ENCODE data around the gene CRYBA2.

DNA sequence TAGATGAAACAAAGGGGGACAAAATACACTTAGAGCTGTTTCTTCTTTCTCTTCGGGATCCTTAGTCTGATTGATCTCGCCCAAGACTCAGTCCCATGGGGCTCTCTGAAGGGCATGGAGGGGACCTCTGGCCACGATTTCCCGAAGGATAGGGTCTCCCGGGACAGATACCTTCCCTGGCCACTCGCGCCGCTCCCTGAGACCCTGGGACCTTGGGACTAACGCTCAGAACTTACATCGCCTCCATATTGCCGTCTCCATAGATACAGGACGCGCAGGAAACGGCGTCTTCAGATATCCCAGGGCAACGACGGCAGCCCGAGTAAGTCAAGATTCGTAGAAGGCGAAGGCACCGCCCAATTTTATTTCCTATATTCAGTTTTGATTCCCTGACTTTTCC lies 48.0 kb upstream of the CRYBA2 start, which contains the start of gene CFAP65:
- TF ChIP-seq, protein P1, sequence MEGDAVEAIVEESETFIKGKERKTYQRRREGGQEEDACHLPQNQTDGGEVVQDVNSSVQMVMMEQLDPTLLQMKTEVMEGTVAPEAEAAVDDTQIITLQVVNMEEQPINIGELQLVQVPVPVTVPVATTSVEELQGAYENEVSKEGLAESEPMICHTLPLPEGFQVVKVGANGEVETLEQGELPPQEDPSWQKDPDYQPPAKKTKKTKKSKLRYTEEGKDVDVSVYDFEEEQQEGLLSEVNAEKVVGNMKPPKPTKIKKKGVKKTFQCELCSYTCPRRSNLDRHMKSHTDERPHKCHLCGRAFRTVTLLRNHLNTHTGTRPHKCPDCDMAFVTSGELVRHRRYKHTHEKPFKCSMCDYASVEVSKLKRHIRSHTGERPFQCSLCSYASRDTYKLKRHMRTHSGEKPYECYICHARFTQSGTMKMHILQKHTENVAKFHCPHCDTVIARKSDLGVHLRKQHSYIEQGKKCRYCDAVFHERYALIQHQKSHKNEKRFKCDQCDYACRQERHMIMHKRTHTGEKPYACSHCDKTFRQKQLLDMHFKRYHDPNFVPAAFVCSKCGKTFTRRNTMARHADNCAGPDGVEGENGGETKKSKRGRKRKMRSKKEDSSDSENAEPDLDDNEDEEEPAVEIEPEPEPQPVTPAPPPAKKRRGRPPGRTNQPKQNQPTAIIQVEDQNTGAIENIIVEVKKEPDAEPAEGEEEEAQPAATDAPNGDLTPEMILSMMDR (IDR thresholded peaks at IDR 0.05; ENCODE audit: control extremely low read depth in 1 of 3, insufficient read depth in 1 of 3, low read depth in 1 of 3, low read length in 3 of 3) = no peak
- TF ChIP-seq SIX5 (IDR thresholded peaks at IDR 0.05; ENCODE audit: low read depth, low read length) (0 out of 2 replicates have a peak, but pooled peaks have one; percentile 17), POLR2A (IDR thresholded peaks at IDR 0.05; ENCODE audit: control extremely low read depth in 1 of 2, low read depth in 2 of 2, low read length in 2 of 2) (no peak), EZH2 (IDR thresholded peaks at IDR 0.05; ENCODE audit: low read depth, low read length, severe bottlenecking) (no peak), RFX5 (IDR thresholded peaks at IDR 0.05; ENCODE audit: borderline replicate concordance, low read depth, low read length) (no peak), BRCA1 (IDR thresholded peaks at IDR 0.05; ENCODE audit: low read depth, low read length) (no peak), JUND (IDR thresholded peaks at IDR 0.05; ENCODE audit: low read length) (no peak), JUN (IDR thresholded peaks at IDR 0.05; ENCODE audit: low read depth, low read length) (no peak), TAF1 (IDR thresholded peaks at IDR 0.05; ENCODE audit: low read depth, low read length) (no peak), EGR1 (IDR thresholded peaks at IDR 0.05; ENCODE audit: borderline replicate concordance, low read depth, low read length) (no peak), EP300 (IDR thresholded peaks at IDR 0.05; ENCODE audit: borderline replicate concordance in 1 of 2, low read depth in 2 of 2, low read length in 2 of 2) (no peak)
